ENCODE results near the gene TMX3. TPM values are rescaled to one million over a fixed set of nuclear protein-coding genes. Genes with fewer than 3 reads are reported as not detected.
A peak's percentile ranks its signal among the peaks of the same experiment; 100 is the strongest.

TMX3 gene
- total RNA-seq, 1 donor from 2014 or later, result 64.6 TPM

GRCh38 chr18:68705119-68705518, 9.8 kb downstream of the TMX3 start:
- H3K79me2 ChIP-seq (ENCODE audit: insufficient read depth, low read length), result peaks cover 39% of the 10 kb centered on the region
- no peaks in the 10 kb centered on the region for H3K9me3 Mint-ChIP-seq (ENCODE audit: unreplicated experiment)
- no peak for DNase-seq (ENCODE audit: low read depth)
- no peak overlapping the region for H2AFZ ChIP-seq (ENCODE audit: low read depth, low read length)
- peaks cover 9% of the 10 kb centered on the region for H3K4me1 ChIP-seq (ENCODE audit: insufficient read depth, low read length)
- TF ChIP-seq, protein P1, sequence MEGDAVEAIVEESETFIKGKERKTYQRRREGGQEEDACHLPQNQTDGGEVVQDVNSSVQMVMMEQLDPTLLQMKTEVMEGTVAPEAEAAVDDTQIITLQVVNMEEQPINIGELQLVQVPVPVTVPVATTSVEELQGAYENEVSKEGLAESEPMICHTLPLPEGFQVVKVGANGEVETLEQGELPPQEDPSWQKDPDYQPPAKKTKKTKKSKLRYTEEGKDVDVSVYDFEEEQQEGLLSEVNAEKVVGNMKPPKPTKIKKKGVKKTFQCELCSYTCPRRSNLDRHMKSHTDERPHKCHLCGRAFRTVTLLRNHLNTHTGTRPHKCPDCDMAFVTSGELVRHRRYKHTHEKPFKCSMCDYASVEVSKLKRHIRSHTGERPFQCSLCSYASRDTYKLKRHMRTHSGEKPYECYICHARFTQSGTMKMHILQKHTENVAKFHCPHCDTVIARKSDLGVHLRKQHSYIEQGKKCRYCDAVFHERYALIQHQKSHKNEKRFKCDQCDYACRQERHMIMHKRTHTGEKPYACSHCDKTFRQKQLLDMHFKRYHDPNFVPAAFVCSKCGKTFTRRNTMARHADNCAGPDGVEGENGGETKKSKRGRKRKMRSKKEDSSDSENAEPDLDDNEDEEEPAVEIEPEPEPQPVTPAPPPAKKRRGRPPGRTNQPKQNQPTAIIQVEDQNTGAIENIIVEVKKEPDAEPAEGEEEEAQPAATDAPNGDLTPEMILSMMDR (IDR thresholded peaks at IDR 0.05; ENCODE audit: insufficient read depth, low read depth, low read length), result no peak
- no peak for TF ChIP-seq EZH2 (IDR thresholded peaks at IDR 0.05; ENCODE audit: insufficient read depth, low read length)
- H3K4me3 ChIP-seq (ENCODE audit: insufficient read depth, low read depth, low read length), result no peak overlapping the region
- FAIRE-seq, result no peak
- H3K9ac ChIP-seq (ENCODE audit: low read length), result no peak overlapping the region
- H3K36me3 ChIP-seq (ENCODE audit: insufficient read depth, low read length), result peaks cover 17% of the 10 kb centered on the region
- peak overlapping the region; percentile 17 for H3K4me3 Mint-ChIP-seq (ENCODE audit: unreplicated experiment)
- H4K20me1 ChIP-seq (ENCODE audit: insufficient read depth, low read length), result peaks cover 15% of the 10 kb centered on the region
- H3K4me2 ChIP-seq (ENCODE audit: low read length), result peak overlapping the region; percentile 24
- H3K27me3 ChIP-seq (ENCODE audit: insufficient read depth, low read length), result no peaks in the 10 kb centered on the region
- peaks cover 14% of the 10 kb centered on the region for H3K4me1 Mint-ChIP-seq (ENCODE audit: low read depth, unreplicated experiment)
- no peaks in the 10 kb centered on the region for H3K9me3 ChIP-seq (ENCODE audit: insufficient read depth, low read depth, low read length)
- H3K27ac Mint-ChIP-seq (ENCODE audit: unreplicated experiment), result no peak overlapping the region
- H3K36me3 Mint-ChIP-seq (ENCODE audit: low read depth, unreplicated experiment), result peaks cover 2% of the 10 kb centered on the region
- peak overlapping the region; percentile 15 for H3K27ac ChIP-seq (ENCODE audit: low read depth, low read length)
- no peaks in the 10 kb centered on the region for H3K27me3 Mint-ChIP-seq (ENCODE audit: low read depth, unreplicated experiment)

GRCh38 chr18:68703326-68703725, 11.6 kb downstream of the TMX3 start:
- Histone ChIP-seq H3K9me3 (ENCODE audit: insufficient read depth, low read depth, low read length) (no peaks in the 10 kb centered on the region), H4K20me1 (ENCODE audit: insufficient read depth, low read length) (peaks cover 15% of the 10 kb centered on the region), H3K27ac (ENCODE audit: low read depth, low read length) (no peak overlapping the region), H3K36me3 (ENCODE audit: insufficient read depth, low read length) (peaks cover 4% of the 10 kb centered on the region), H3K4me2 (ENCODE audit: low read length) (no peak overlapping the region), H3K9ac (ENCODE audit: low read length) (no peak overlapping the region), H3K79me2 (ENCODE audit: insufficient read depth, low read length) (peaks cover 43% of the 10 kb centered on the region), H2AFZ (ENCODE audit: low read depth, low read length) (no peak overlapping the region), H3K27me3 (ENCODE audit: insufficient read depth, low read length) (no peaks in the 10 kb centered on the region), H3K4me3 (ENCODE audit: insufficient read depth, low read depth, low read length) (no peak overlapping the region), H3K4me1 (ENCODE audit: insufficient read depth, low read length) (peaks cover 9% of the 10 kb centered on the region)
- Mint-ChIP-seq H3K36me3 (ENCODE audit: low read depth, unreplicated experiment) (peaks cover 5% of the 10 kb centered on the region), H3K9me3 (ENCODE audit: unreplicated experiment) (no peaks in the 10 kb centered on the region), H3K27me3 (ENCODE audit: low read depth, unreplicated experiment) (no peaks in the 10 kb centered on the region), H3K27ac (ENCODE audit: unreplicated experiment) (no peak overlapping the region), H3K4me1 (ENCODE audit: low read depth, unreplicated experiment) (peaks cover 14% of the 10 kb centered on the region), H3K4me3 (ENCODE audit: unreplicated experiment) (no peak overlapping the region)
- DNase-seq (ENCODE audit: low read depth) (no peak), FAIRE-seq (no peak)
- TF ChIP-seq EZH2 (IDR thresholded peaks at IDR 0.05; ENCODE audit: insufficient read depth, low read length), result no peak
- TF ChIP-seq, protein P1 (IDR thresholded peaks at IDR 0.05; ENCODE audit: insufficient read depth, low read depth, low read length), result no peak

DNA sequence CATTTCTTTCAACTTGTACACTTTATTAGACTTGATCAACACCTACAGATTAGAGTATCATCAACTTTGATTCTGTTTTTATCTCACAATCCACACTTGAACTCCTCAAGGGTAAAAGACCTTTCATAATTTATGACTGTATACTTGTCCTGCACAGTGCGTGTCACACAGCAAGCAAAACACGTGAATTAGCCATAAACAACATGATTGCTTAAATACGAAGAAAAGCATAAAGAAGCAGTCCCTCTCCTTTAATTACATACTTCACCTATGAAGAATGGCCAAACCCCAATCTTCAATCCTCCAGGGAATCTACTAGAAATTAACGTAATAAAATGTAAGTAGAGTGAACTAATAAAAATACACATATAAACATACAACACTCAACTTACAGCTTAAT, 13.6 kb downstream of the TMX3 start:
- Histone ChIP-seq H3K9ac (ENCODE audit: low read length) (no peak overlapping the region), H3K36me3 (ENCODE audit: insufficient read depth, low read length) (peaks cover 3% of the 10 kb centered on the region), H3K4me2 (ENCODE audit: low read length) (no peak overlapping the region), H3K4me1 (ENCODE audit: insufficient read depth, low read length) (peaks cover 9% of the 10 kb centered on the region), H3K79me2 (ENCODE audit: insufficient read depth, low read length) (peaks cover 36% of the 10 kb centered on the region), H3K9me3 (ENCODE audit: insufficient read depth, low read depth, low read length) (no peaks in the 10 kb centered on the region), H3K27ac (ENCODE audit: low read depth, low read length) (no peak overlapping the region), H4K20me1 (ENCODE audit: insufficient read depth, low read length) (peaks cover 15% of the 10 kb centered on the region), H2AFZ (ENCODE audit: low read depth, low read length) (no peak overlapping the region), H3K4me3 (ENCODE audit: insufficient read depth, low read depth, low read length) (no peak overlapping the region), H3K27me3 (ENCODE audit: insufficient read depth, low read length) (no peaks in the 10 kb centered on the region)
- Mint-ChIP-seq H3K36me3 (ENCODE audit: low read depth, unreplicated experiment) (peaks cover 5% of the 10 kb centered on the region), H3K27ac (ENCODE audit: unreplicated experiment) (no peak overlapping the region), H3K27me3 (ENCODE audit: low read depth, unreplicated experiment) (no peaks in the 10 kb centered on the region), H3K4me1 (ENCODE audit: low read depth, unreplicated experiment) (peaks cover 12% of the 10 kb centered on the region), H3K4me3 (ENCODE audit: unreplicated experiment) (no peak overlapping the region), H3K9me3 (ENCODE audit: unreplicated experiment) (no peaks in the 10 kb centered on the region)
- TF ChIP-seq, protein P1 (IDR thresholded peaks at IDR 0.05; ENCODE audit: insufficient read depth, low read depth, low read length), result no peak
- no peak for TF ChIP-seq EZH2 (IDR thresholded peaks at IDR 0.05; ENCODE audit: insufficient read depth, low read length)
- FAIRE-seq (no peak), DNase-seq (ENCODE audit: low read depth) (no peak)

All from astrocyte (in vitro differentiated cells and primary cell).